NCI-H2029 (cell line): ENCODE data around the gene NDUFB3.
"Not testable (repeated sequence)": the region's sequence is repeated elsewhere in the genome, so short reads cannot be mapped to it uniquely, and the experiment has no call there.

ENCODE experiments used
- DNase-seq: peaks from one replicate; lab custom pipeline; 2025; lab: John Stamatoyannopoulos, UW

The NDUFB3 gene

DNA sequence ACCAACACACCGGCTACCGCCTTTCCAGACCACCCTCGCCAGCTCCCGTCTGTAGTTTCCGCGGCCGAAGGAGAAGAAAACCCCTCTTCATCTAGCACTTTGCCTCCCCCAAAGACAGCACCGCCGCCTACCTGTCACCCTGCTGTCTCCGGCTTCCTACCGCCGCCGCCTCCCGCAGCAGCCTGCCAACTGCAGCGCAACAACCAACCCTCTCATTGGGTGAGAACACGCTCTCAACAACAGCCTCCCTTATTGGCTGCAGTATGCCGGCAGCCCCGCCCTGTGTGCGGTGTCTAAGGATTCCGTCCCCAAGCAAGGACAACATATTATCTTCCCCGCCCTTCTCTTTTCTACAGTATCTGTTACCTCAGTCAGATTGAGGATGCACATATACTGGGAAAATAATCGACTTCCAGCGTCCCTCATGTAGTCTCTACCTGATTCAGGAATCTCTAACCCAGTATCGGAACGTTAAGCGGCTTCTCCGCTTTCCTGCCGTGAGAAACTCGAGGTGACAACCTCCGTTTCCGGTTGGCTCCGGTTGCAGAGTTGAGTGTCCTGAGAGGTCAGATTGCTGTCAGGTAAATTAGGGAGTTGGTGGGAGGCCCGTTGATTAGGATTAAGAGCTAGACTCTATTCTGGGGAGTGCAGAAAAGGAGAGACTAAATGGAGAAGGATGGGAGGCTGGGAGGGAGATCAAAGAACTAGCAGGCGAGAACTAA, at the start of gene NDUFB3, which contains the start of gene HYCC2:
NDUFB3 (plus strand) TSS at position 523 of the 722 bp plus-strand sequence. CDS start 6,882 bp downstream, outside the sequence.
HYCC2 (minus strand) TSS at position 193 of the 722 bp plus-strand sequence. CDS start 47,662 bp downstream, outside the sequence.
- DNase-seq = peak; percentile 88

- DNase-seq = no peak
Observed at GRCh38 chr2:201024518-201024917, 47.3 kb upstream of the NDUFB3 start.

- DNase-seq = not testable (repeated sequence)
Observed at GRCh38 chr2:201034355-201034754, 37.4 kb upstream of the NDUFB3 start.

GRCh38 chr2:201038361-201038760, 33.4 kb upstream of the NDUFB3 start:
- DNase-seq = not testable (repeated sequence)

GRCh38 chr2:201038855-201039254, 32.9 kb upstream of the NDUFB3 start:
- DNase-seq = no peak

DNA sequence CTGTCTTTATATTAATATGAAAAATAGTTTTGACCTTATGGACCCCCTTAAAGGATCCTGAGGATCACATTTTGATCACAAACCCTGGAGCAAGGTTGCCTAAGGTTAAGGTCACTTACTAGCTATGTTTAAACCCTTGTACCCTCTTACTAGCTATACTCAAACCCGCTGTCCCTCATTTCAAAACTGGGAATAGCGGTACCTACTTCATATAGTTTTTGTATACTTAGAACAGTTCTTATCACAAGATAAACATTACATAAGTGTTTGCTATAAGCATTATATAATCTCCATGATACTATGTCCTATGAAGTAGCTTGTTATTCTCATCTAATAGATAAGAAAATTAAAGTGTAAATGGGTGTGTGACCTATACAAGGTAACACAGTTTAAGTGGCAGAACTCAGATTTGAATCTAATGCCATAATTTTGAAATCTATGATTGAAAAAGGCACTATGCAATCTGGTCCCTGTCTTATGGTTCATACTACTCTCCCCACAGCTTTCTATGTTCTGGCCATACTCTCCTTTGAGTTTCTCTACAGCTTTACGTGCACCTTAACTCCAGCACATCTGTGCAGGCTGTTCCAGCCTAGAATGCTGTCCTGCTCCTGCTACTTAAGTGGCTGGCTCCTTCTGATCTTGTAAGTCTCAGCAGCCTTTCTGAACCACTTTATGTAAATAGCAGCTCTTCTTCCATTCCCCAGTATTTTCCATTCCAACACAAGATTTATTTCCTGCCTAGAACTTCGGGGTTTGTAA, 30.8 kb upstream of the NDUFB3 start:
- DNase-seq = no peak

- not testable (repeated sequence) for DNase-seq
Observed at GRCh38 chr2:201042451-201042850, 29.4 kb upstream of the NDUFB3 start.

- not testable (repeated sequence) for DNase-seq
Observed at GRCh38 chr2:201043050-201043449, 28.8 kb upstream of the NDUFB3 start.

DNA sequence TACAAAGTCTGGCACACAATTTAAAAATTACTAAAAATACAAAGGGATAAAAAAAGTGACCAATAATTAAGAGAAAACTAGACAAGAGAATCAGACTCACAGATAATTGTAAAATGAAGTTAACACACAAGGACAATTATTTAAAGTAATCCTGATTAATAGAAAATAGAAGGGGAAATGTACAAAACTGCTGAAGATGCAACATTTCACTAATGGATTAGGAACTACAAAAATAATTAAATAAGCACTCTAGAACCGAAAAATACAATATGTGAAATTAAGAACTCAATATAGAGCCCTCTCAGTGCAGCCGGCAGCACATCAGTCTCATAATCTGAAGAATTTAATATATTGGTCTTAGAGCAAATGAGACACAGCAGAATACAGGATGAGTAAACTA, 24.9 kb upstream of the NDUFB3 start:
- DNase-seq = no peak

GRCh38 chr2:201049455-201049854, 22.3 kb upstream of the NDUFB3 start:
- no peak for DNase-seq

DNA sequence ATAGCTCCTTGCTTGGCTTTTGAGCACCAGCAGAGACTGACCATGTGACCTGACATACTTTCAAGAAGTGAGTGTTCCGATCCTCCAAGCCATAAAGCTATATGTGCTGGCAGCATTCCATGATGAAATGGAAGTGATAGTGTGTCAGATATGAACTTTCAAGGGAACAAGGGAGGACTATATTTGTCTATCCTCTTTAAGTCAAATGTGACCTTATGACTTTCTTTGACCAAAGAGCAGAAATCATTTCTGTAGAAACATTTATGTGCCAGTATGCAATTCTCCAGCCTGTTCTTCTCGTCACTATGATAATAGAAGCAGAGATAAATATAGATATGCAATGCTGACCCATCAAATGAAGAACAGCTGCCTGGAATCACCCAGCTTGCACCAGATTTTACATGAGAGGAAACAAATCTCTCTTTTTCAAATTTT, 14.7 kb upstream of the NDUFB3 start:
- DNase-seq = no peak

DNA sequence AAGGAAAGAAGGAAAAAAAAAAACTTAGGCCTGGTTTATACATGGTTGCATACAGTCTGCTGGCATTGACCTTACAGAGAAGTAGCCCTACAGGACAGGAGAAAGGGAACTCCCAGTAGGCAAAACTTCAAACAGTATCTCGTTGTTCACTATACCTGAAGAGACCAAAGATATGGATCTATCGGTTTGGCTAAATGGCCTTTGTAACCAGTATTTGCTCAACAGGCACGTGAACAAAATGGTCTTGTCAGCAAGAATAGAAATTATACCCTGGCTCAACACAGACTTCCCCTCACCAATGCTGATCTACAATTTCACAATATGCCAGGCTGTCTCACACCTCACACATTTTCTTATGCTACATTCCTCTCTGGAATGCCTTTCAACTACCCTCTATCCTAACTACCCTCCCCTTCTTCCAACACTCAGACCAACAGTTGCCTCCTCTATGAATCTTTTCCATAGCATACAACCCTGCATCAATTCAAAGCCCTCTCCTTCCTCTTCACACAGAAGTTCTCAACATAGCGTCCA, 14.0 kb upstream of the NDUFB3 start:
- DNase-seq = no peak

DNA sequence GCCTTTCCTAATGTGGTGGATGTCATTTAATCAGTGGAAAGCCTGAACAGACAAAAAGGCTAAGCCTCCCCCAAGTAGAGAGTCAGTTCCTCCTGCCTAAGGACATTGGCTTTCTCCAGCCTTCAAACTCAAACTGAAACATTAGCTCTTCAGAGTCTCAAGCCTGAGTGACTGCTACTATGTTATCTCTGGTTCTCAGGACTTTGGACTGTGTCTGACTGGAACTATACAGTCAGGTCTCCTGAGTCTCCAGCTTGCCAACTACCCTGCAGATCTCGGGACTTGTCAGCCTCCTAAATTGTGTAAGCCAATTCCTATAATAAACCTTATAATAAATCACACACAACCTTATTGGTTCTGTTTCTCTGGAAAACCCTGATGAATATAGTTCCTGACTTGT, 12.9 kb upstream of the NDUFB3 start:
- no peak for DNase-seq

- DNase-seq = no peak
Observed at GRCh38 chr2:201059961-201060755, 11.6 kb upstream of the NDUFB3 start.

DNA sequence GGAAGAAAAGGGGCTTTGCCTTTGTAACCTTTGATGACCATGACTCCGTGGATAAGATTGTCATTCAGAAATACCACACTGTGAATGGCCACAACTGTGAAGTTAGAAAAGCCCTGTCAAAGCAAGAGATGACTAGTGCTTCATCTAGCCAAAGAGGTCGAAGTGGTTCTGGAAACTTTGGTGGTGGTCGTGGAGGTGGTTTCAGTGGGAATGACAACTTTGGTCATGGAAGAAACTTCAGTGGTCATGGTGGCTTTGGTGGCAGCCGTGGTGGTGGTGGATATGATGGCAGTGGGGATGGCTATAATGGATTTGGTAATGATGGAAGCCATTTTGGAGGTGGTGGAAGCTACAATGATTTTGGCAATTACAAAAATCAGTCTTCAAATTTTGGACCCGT, 8.3 kb upstream of the NDUFB3 start:
- DNase-seq = not testable (repeated sequence)

DNA sequence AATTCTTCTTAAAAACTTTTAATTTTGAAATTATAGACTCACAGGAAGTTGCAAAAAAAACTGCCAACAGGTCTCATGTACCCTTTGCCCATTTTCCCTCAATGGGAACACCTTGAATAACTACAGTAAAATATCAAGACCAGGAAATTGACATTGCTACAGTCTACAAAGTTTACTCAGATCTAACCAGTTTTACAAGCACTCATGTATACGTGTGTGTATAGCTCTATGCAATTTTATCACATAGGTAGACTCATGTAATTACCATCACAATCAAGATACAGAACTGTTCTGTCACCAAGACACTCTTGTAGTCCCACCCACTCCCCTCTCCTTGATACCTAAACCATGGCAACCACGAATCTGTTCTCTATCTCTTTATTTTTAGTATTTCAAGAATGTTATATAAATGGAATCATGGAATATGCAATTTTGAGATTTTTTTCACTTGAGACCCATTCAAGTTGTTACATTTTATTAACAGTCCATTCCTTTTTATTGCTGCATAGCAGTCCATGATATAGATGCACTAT, 6.9 kb upstream of the NDUFB3 start:
- no peak for DNase-seq

GRCh38 chr2:201070948-201071478, 788 bp upstream of the NDUFB3 start:
- DNase-seq = peak; percentile 6

DNA sequence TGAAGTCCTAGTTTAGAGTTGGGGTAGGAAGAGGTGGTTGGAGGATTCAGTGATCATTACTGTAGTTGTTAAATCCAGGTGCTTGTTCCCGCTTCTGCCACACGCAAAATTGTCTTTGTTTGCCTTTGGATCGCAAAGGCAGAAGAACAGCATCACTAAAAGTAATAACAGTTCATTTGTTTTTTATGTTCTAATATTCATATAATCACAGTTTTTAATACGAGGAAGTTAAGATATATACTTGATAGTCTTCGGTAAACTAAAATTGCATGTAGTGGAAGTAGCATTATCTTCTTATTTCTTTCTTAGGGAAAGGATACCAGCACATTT, 365 bp downstream of the NDUFB3 start:
- DNase-seq = no peak

GRCh38 chr2:201073071-201073470, 1.3 kb downstream of the NDUFB3 start:
- DNase-seq = no peak

- no peak for DNase-seq
Observed at GRCh38 chr2:201074996-201075395, 3.2 kb downstream of the NDUFB3 start.

DNA sequence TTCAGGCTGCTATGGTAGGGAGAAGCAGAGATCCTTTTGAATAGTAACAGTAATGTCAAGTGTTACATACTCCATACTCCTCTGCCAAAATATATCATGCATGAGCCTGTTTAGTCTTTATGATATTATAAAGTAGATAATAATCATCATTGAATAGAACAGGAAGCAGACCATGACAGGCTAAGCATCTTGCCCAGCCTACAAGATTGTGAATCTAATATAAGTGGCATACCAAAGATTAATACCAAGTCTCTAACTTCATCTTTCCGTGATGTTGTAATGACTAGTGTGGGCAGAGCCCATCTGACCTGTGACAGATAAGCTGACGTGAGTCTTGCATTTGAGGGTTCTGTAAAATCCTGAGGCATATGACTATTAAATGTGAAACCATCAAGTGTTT, 13.1 kb downstream of the NDUFB3 start:
- DNase-seq = no peak

DNA sequence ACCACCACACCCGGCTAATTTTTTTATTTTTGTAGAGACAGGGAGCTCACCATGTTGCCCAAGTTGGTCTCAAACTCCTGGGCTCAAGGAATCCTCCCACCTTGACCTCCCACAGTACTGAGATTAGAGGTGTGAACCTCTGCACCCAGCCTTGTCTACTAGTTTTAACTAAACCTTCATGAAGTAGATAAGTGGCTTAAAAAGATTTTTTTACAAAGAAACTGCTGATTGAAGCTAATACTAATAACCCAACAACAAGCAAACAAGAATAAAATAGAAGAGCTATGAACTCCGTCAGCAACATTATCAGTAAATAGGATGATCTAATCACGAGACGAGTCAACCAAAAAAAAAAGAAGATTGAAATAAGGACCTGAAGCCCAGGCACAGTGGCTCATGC, 18.8 kb downstream of the NDUFB3 start:
- DNase-seq = no peak
